SJSA1 (cell line): Measurements from ENCODE around the gene CCL4. TPM values are rescaled to one million over a fixed set of nuclear protein-coding genes. Genes with fewer than 3 reads are reported as not detected.
"Not testable (repeated sequence)": the region's sequence is repeated elsewhere in the genome, so short reads cannot be mapped to it uniquely, and the experiment has no call there.

ENCODE experiments used
- DNase-seq, 2 experiments: peaks; one replicate each; pipeline ENCODE4 v3.0.0-alpha.2; 2015 to 2020; ENCODE audit warnings: low spot score in 2 of 2, low read depth in 1 of 2
- H3K27ac ChIP-seq: fragments of 250-450 bp; sonication (Bioruptor Pico); 2 replicates; pipeline ENCODE4 v1.5.1; 2020; ENCODE audit warnings: mild to moderate bottlenecking, moderate library complexity
- H3K27me3 ChIP-seq: fragments of 250-450 bp; sonication (Bioruptor Pico); replicated peaks from 2 replicates; pipeline ENCODE4 v1.5.1; 2020; ENCODE audit warnings: mild to moderate bottlenecking, moderate library complexity
- H3K36me3 ChIP-seq: fragments of 250-450 bp; sonication (Bioruptor Pico); 2 replicates; pipeline ENCODE4 v1.5.1; 2020; ENCODE audit warnings: mild to moderate bottlenecking
- H3K4me1 ChIP-seq: fragments of 250-450 bp; sonication (Bioruptor Pico); replicated peaks from 2 replicates; pipeline ENCODE4 v1.6.1; 2021; ENCODE audit warnings: mild to moderate bottlenecking
- H3K4me3 ChIP-seq: fragments of 250-450 bp; sonication (Bioruptor Pico); 2 replicates; pipeline ENCODE4 v1.5.1; 2020; ENCODE audit warnings: mild to moderate bottlenecking
- H3K9me3 ChIP-seq: fragments of 250-450 bp; sonication (Bioruptor Pico); replicated peaks from 2 replicates; pipeline ENCODE4 v1.5.1; 2020; ENCODE audit warnings: mild to moderate bottlenecking
- total RNA-seq: library from RNA; depleted of rRNA; stranded (reverse); fragments of >200 nt; shearing (Covaris generic); gene quantifications from 2 replicates; pipeline ENCODE4 v1.2.3, GENCODE V29; 2014; rRNA removed

Gene CCL4
- not detected in 2 replicates for total RNA-seq

DNA sequence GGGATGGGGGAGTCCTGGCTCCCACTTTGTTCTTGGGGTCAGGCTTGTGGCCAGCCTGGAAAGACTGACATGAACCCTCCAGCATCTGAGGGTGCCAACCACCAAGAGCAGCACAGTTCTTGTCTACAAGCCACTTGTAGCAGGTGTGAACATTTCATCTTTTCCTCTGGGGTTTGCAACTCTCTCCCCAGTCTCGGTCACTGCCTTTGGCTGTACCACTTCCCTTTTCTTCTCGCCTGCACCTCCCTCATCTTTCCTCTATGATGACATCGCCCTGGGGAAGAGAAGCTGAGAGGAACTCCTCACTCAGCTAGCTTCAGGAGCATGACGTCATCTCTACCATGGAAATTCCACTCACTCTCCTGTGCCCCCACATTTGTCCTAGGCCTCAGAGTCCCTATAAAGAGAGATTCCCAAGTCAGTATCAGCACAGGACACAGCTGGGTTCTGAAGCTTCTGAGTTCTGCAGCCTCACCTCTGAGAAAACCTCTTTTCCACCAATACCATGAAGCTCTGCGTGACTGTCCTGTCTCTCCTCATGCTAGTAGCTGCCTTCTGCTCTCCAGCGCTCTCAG, at the start of gene CCL4:
CCL4 (plus strand) TSS at position 427 of the 575 bp plus-strand sequence; CDS start at position 506, 79 bp downstream.
- H3K9me3 ChIP-seq, DNase-seq, H3K27me3 ChIP-seq, H3K27ac ChIP-seq, H3K4me3 ChIP-seq, H3K36me3 ChIP-seq, H3K4me1 ChIP-seq: not testable (repeated sequence)

DNA sequence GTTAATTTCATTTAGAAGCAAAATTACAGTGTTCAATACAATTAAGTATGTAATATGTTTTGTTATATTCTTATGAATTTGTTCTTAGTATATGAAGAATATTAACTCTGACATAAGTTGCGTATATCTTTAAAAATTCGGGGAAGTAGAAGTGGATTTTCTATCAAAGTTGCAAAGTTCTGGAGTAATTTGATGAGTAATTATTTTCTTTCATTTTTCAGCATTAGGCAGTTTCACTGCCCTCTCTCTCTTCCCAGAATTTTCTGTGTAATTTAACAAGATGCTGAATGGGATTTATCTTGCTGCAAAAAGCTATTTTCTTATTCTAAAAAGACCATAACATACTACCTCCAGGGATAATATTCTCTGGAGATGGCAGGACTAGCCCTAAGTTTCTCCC, 48.5 kb upstream of the CCL4 start:
- H3K27me3 ChIP-seq, result 0 out of 2 replicates have a peak, but pooled peaks cover 3% of the 10 kb centered on the region

DNA sequence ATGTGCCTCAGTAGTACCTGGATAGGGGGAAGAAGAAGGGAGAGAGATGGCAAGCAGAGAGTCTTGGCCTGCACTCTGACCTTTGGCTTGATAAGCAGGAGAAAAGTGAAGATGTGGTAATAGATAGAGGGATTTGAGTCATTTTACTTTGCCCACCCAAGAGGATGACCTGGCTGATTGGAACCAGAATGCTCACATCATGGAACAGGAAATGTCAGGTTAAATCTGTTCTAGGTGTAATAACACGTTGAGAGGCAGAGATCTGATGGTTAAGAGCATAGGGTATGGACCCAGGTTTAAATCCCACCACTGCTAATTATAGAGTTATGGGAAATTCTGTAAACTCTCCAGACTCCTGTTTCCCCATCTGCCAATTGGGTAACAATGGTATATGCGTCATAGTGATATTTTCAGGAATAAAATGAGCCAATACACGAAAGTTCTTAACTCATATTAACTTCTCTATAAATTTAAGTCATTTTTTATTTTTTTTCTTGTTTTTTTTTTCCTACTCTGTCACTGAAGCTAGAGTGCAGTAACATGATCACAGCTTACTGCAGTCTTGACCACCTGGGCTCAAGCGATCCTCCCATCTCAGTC, 47.6 kb upstream of the CCL4 start:
- Histone ChIP-seq H3K36me3 (no peaks in the 10 kb centered on the region), H3K27me3 (0 out of 2 replicates have a peak, but pooled peaks cover 3% of the 10 kb centered on the region), H3K27ac (no peak overlapping the region), H3K9me3 (no peaks in the 10 kb centered on the region), H3K4me3 (no peak overlapping the region), H3K4me1 (no peaks in the 10 kb centered on the region)
- no peak for DNase-seq

More for the DNA sequence above, 48.5 kb upstream of the CCL4 start:
- no peaks in the 10 kb centered on the region for H3K36me3 ChIP-seq
- H3K4me3 ChIP-seq, result no peak overlapping the region
- H3K9me3 ChIP-seq, result no peaks in the 10 kb centered on the region
- no peak overlapping the region for H3K27ac ChIP-seq
- H3K4me1 ChIP-seq, result no peaks in the 10 kb centered on the region
- no peak for DNase-seq

DNA sequence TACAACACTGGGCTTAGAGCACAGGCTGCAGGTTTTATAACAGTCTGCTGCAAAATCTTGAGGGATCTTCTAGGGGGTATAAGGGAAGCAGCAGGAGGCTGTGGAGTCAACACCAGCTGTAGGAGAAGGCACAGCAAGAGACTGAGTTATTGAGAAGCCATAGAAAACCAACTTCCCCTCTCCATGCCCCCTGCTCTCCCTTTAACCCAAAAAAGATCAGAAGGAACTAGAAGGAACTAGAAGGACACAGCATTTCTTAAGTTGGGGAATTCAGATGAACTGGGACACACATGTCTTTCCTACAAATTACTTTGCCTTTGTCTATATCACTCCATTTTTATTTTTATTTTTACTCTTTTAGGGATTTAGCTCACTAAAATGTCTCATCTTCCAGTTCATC, 45.7 kb upstream of the CCL4 start:
- H3K4me3 ChIP-seq, result no peak overlapping the region
- H3K36me3 ChIP-seq, result no peaks in the 10 kb centered on the region
- H3K4me1 ChIP-seq, result no peaks in the 10 kb centered on the region
- DNase-seq, result no peak
- no peaks in the 10 kb centered on the region for H3K9me3 ChIP-seq
- H3K27me3 ChIP-seq, result no peaks in the 10 kb centered on the region
- H3K27ac ChIP-seq, result no peak overlapping the region

DNA sequence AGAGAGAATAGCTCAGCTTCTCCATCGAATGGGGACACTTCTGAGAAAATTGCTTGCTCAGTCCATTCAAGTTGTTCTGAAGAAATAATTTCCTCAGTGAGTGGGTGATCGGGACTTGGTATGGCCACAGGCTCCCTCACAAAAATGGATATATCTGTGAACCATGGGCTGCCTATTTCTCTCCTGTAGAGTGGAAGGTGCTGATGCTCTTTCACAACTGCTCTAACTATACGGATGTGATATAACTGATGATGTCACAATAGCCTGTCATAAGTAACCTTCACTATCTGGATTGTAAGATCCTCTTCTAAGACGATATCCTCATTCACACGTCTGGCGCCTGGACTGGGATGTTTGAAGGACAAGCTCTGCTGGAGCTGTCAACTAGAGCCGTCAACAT, 44.2 kb upstream of the CCL4 start:
- Histone ChIP-seq H3K27me3 (no peaks in the 10 kb centered on the region), H3K9me3 (no peaks in the 10 kb centered on the region), H3K4me1 (no peaks in the 10 kb centered on the region), H3K4me3 (no peak overlapping the region), H3K36me3 (no peaks in the 10 kb centered on the region), H3K27ac (no peak overlapping the region)
- DNase-seq, result no peak

DNA sequence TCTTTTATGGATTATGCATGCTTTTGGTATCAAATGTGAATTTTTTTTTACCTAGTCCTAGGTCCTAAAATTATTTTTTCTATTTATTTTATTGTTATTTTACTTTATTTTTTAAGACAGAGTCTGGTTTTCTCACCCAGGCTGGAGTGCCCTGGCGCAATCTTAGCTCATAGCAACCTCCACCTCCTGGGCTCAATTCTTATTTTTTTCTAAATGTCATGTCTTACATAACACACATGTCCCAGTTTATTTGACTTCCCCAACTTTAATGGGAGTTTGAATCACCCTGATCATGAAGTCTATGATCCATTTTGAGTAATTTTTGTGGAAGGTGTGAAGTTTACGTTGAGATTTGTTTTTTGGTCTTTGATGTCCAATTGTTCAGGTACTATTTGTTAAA, 42.8 kb upstream of the CCL4 start:
- H3K9me3 ChIP-seq, result no peaks in the 10 kb centered on the region
- no peaks in the 10 kb centered on the region for H3K36me3 ChIP-seq
- no peak overlapping the region for H3K27ac ChIP-seq
- H3K4me1 ChIP-seq, result no peaks in the 10 kb centered on the region
- no peaks in the 10 kb centered on the region for H3K27me3 ChIP-seq
- DNase-seq, result no peak
- H3K4me3 ChIP-seq, result no peak overlapping the region

DNA sequence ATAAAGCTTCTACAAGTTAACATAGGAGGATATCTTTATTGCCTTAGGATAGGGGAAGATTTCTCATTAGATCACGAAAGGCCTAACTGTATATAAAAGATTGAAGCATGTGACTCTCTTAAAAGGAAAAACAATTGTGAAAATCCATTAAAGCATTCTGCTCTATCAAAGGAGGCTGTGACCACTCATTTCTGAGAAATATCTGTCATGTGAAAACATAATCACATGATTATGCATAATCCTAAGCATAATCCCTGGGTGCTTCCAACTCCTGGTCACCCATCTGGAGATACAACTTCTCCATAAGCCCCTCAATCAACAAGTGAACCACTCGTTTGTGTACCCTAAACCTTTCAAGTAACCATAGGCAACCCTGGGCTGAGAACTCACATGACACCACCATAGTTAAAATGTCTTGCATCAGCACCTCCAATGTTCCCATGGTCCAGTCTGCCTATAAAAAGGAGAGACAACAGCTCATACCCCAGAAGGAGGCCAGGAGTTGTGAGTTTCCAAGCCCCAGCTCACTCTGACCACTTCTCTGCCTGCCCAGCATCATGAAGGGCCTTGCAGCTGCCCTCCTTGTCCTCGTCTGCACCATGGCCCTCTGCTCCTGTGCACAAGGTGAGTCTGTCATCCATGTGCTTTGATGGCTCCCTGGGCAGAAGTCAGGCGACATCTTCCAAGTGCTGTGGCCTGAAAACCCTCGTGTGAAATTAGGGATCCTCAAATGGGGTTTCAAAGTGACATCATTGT, 39.7 kb upstream of the CCL4 start, which contains the start of gene CCL18:
CCL18 (plus strand) TSS at position 487 of the 756 bp plus-strand sequence; CDS start at position 558, 71 bp downstream.
- H3K4me1 ChIP-seq, result no peaks in the 10 kb centered on the region
- no peak for DNase-seq
- no peak within 1 kb of the TSS for H3K27ac ChIP-seq
- no peaks in the 10 kb centered on the region for H3K27me3 ChIP-seq
- H3K4me3 ChIP-seq, result no peak within 1 kb of the TSS
- H3K9me3 ChIP-seq, result no peaks in the 10 kb centered on the region
- H3K36me3 ChIP-seq, result no peaks in the 10 kb centered on the region

DNA sequence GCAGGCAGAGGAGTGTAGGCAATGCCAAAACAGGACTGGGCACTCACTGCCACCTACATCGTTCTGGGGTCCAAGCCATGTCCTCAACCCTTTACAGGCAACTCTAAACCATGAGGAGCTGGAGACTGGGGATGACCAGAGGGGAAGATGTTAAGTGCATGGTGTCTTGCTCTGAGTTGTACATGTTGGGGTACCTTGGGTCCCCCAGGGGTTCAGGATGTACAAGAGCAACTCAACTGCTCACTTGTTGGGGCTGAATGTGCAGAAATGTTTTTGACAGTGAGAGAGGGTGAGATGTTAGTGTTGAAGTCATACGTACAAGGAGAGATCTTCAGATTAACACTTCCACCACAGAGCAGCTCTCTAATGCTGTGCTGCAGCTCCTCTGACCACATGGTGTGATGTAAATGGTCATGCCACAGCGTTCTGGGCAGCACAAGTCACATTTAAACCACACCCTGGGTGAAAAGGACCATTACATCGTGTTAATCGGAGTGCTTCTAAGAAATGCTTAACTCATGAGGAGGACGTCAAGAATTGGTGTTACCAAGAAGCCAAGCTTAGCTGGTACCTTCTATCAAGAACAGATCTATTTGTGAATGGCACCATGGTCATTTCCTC, 37.2 kb upstream of the CCL4 start:
- Histone ChIP-seq H3K36me3 (no peaks in the 10 kb centered on the region), H3K27me3 (no peaks in the 10 kb centered on the region), H3K4me3 (no peak overlapping the region), H3K9me3 (no peaks in the 10 kb centered on the region), H3K27ac (no peak overlapping the region), H3K4me1 (no peaks in the 10 kb centered on the region)
- no peak for DNase-seq

DNA sequence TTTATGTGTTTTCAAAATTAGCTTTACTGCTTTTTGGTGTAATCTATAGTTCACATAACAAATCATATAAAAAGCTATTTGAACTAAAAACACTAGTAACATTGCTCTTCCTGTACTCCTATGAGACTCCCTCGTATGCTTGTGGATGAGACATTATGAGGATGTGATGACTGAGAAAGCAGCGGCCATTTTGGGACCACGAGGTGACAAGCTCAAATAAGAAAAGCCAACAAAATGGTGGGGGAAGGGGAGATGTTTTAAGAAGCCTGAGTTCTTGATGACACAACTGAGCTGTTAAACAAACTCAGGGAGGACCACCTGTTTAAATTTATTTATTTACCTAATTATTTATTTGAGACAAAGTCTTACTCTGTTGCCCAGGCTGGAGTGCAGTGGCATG, 35.1 kb upstream of the CCL4 start:
- Histone ChIP-seq H3K4me3 (no peak overlapping the region), H3K9me3 (no peaks in the 10 kb centered on the region), H3K36me3 (no peaks in the 10 kb centered on the region), H3K4me1 (no peaks in the 10 kb centered on the region), H3K27ac (no peak overlapping the region), H3K27me3 (no peaks in the 10 kb centered on the region; the same call in 1 of the 2 replicates)
- DNase-seq, result no peak

DNA sequence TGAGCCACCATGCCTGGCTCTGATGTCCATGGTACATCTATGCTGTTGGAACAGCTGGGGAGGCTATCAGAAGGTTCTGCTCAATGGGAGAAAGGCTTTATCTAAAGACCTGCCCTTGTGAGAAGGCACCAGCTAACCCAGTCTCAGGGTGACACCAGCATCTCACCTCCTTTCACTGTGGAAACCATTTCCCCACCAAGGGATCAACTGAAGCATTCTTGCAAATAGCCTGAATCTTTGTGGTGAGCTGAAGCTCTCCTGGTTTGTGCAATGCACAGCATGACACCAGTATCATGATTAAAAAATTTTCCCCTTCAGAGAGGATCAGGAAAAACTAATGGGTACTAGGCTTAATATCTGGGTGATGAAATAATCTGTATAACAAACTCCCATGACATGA, 34.5 kb upstream of the CCL4 start:
- H3K4me3 ChIP-seq, result no peak overlapping the region
- no peak overlapping the region for H3K27ac ChIP-seq
- DNase-seq, result no peak
- H3K4me1 ChIP-seq, result no peaks in the 10 kb centered on the region
- H3K27me3 ChIP-seq, result no peaks in the 10 kb centered on the region; the same call in 1 of the 2 replicates
- H3K36me3 ChIP-seq, result no peaks in the 10 kb centered on the region
- no peaks in the 10 kb centered on the region for H3K9me3 ChIP-seq

DNA sequence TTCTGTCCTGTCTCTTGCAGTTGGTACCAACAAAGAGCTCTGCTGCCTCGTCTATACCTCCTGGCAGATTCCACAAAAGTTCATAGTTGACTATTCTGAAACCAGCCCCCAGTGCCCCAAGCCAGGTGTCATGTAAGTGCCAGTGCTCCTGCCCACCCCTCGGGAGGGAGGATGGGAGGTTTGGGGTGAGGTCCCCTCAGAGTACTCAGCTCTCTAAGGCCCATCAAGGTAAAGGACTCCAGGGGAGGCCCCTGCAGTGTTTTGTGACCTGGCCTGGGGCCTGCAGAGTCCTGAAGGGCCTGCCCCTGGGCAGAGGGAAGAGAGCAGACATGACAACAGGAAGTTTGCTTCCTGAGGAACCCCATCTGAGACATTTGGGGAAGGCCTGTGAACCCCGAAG, 33.2 kb upstream of the CCL4 start:
- Histone ChIP-seq H3K4me1 (no peaks in the 10 kb centered on the region), H3K4me3 (no peak overlapping the region), H3K36me3 (no peaks in the 10 kb centered on the region), H3K27me3 (no peaks in the 10 kb centered on the region; the same call in none of the 2 replicates), H3K9me3 (no peaks in the 10 kb centered on the region), H3K27ac (no peak overlapping the region)
- DNase-seq, result no peak

DNA sequence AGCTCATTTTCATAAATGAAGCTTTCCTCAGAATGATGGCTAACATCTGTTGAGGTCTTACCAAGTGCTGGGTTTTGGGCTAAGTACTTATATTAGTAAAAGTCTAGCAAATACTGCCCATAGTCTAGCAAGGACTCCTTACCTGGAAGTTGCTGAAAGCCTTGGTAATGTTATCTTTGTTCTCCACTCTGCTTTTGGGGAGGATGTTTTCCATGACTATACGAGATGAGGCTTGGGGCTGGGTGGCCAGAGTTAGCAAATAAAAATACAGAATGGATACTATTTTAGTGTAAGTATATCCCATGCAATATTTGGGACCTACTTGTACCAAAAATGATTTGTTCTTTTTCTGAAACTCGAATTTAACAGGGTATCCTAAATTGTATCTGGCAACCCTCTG, 31.9 kb upstream of the CCL4 start:
- Histone ChIP-seq H3K27ac (no peak overlapping the region), H3K36me3 (no peaks in the 10 kb centered on the region), H3K4me3 (no peak overlapping the region), H3K9me3 (no peaks in the 10 kb centered on the region), H3K27me3 (no peaks in the 10 kb centered on the region; the same call in none of the 2 replicates), H3K4me1 (no peaks in the 10 kb centered on the region)
- DNase-seq, result no peak

DNA sequence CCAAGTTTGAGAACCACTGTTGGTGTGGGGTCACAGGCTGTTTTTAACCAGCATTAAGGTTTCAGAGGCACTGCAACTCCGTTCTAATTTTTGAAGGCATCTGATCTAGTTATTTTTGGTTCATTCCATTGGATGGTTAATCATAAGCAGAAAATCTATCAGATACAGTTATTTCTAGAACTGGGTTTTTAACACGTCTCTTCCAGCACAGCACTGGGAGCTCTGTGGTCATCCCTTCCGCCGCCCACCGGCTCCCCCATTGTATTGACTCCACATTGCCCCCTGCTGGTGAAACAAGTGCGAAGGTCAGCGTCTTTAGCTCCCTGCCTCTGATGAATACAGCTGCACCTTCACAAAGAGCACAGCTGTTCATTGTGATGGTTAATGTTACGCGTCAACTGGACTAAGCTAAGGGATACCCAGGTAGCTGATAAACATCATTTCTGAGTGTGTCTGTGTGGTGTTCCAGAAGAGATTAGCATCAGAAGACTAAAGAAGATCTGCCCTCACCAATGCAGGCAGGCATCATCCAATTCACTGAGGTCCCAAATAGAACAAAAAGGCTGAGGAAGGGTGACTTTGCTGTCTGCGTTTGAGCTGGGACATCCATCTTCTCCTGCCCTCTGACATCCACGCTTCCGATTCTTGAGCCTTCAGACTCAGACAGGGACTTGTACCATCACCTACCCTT, 31.1 kb upstream of the CCL4 start:
- peak in 1 of 2 experiments; percentile 53 for DNase-seq
- no peaks in the 10 kb centered on the region for H3K36me3 ChIP-seq
- no peaks in the 10 kb centered on the region for H3K9me3 ChIP-seq
- H3K27ac ChIP-seq, result no peak overlapping the region
- no peaks in the 10 kb centered on the region; the same call in none of the 2 replicates for H3K27me3 ChIP-seq
- H3K4me3 ChIP-seq, result no peak overlapping the region
- H3K4me1 ChIP-seq, result no peaks in the 10 kb centered on the region
